GM19455 (cell line): ENCODE results near the gene GSTK1.
"Not testable (repeated sequence)": the region's sequence is repeated elsewhere in the genome, so short reads cannot be mapped to it uniquely, and the experiment has no call there.

ENCODE experiments used
- ATAC-seq: cut with Tn5 transposase; IDR thresholded peaks from one replicate; pipeline ENCODE4 v1.9.1; 2021; ENCODE audit not compliant: unreplicated experiment

GSTK1 gene

DNA sequence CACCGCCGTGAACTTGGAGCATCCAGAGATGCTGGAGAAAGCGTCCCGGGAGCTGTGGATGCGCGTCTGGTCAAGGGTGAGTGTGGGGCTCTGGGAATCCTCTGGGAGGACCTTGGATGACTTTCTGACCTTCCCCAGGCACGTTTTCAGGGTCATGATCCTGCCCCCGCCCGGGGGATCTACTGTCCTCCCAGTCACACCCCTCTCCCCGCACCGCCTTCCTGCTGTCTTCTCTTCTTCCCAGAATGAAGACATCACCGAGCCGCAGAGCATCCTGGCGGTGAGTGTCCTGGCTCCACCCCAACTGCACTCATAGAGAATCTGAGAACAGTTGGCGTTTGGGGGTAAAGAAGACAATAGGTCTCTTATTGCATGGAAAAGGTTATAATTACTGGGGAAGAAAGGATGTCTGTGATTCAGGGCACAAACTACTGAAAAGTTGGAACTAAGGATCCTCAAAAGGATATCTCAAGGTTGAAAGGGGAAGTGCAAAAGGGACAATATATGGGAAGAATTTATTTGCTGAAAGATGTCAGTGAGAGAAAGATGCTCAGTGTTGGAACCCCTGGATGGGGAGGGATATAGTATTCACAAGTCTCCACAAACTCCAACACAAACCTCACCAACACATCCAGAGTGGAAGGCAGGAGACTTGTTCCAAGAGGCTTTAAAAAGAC is 1.9 kb downstream of the GSTK1 start:
- ATAC-seq, result no peak

- no peak for ATAC-seq
Observed at GRCh38 chr7:143269251-143269650, 6.0 kb downstream of the GSTK1 start.

DNA sequence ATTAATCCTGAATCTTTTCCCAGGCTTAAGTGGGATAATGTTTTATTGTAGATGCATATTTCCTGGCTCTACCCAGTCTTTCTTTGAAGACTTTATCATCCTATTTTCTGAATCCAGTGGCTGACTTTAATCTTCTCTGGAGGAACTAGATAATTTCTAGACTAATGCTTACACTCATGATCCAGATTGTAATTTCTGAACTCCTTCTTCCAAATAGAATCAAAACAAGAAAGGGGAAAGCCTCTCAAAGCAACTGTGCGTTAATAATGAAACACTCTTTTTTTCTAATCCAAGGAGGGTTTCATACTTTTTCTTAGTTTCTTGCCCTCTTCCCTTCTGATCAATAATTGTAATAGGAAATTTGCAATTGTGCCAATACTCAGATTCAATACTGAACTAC is 8.0 kb downstream of the GSTK1 start:
- no peak for ATAC-seq

DNA sequence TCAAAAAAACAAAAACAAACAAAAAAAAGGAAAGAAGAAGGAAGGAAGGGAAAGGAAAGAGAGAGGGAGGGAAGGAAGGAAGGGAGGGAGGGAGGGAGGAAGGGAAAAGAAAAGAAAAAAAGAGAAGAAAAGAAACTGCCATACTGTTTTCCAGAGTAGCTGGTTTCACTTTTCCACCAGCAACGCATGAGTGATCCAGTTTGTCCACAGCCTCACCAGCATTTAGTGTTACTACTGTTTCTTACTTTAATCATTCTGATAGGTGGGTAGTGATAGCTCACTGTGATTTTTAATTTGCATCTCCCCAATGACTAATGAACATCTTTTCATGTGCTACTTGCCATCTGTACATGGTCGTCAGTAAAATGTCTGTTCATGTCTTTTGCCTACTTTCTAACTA is 9.6 kb downstream of the GSTK1 start:
- ATAC-seq, result no peak

DNA sequence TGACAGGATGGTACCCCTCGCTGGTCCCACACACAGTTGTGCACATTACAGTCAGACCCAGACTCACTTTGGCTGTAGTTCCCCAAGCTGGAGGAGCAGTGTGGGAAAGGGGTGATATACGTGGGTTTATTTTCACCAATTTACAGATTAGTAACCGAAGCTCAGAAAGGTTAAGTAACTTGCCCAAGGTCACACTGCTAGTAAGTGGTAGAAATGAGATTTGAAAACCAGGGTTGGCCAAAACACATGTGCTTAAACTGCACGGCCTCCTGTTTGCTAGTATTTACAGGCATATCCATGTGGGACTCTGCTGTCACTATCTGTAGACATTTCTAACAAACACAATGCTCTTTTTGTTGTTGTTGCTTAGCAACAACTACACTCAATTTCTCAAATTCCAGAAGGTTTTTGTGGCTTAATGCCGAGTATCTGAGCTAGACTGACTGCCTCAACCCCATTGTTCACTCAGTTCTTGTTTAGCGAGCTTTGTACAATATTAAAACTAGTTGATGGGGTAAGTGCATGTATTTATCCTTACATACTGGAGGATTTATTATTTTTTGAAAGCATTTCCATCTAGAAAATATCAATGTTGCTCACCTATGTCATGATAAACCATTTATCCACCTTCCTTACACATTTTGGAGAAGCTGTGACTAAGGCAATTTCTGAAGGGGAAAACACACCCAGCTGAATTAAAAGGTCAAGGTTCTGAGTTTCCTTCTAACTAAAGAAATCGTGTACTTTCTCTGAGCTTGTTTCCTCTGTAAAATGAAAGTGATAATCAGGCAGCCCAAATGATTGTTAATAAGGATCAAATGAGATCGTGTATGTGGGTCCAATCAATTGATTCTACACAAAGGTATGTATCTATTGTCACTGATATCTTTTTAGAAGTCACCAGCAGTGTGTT is 16.2 kb downstream of the GSTK1 start:
- no peak for ATAC-seq

GRCh38 chr7:143280160-143280559 is 16.9 kb downstream of the GSTK1 start:
- ATAC-seq, result no peak

GRCh38 chr7:143280566-143280965 is 17.3 kb downstream of the GSTK1 start:
- ATAC-seq, result no peak

DNA sequence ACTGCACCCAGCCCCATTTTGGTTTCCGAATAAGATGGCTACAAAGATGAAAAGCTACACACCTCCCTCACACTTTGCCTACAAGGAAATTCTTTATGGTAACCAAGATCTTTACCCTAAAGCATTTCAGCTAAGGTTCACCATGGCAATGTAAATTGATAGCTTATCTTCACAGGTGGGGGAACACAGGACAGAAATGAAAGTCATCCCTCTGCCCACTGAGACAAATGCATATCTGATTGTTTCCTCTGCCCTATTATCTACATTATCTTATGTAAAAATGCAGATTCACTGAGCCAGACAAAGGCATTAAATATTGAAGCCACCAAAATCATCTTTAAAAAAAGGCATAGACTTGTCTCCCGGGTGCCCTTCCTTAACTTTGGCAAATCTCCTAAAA is 18.3 kb downstream of the GSTK1 start:
- no peak for ATAC-seq

DNA sequence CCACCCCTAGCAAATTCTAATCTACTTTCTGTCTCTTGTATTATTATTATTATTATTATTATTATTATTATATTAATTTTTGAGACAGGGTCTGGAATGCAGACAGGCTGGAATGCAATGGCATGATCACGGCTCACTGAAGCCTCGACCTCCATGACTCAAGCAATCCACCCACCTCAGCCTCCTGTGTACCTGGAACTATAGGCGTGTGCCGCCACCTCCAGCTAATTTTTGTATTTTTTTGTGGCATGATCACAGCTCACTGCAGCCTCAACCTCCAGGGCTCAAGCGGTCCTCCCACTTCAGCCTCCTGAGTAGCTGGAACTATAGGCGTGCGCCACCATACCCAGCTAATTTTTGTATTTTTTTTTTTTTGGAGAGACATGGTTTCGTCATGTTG is 18.9 kb downstream of the GSTK1 start:
- no peak for ATAC-seq

DNA sequence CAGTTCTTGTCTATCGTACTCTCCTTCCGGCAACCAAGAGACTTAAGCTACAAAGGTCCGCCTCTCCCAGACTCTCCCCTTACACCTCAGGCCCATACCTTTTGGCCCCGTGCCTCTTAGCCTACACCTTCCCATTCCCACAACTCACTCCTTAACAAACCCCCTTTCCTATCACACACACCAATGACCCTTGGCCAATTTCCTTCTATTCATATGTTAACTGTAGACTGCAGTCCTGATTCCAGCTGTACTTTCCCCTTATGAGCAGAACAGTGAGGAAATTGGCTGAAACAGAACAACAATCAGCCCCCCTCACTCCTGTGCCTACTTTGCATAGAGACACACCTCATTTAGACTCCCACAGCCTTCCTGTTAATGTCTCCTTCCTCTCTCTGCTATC is 20.1 kb downstream of the GSTK1 start:
- ATAC-seq, result no peak

DNA sequence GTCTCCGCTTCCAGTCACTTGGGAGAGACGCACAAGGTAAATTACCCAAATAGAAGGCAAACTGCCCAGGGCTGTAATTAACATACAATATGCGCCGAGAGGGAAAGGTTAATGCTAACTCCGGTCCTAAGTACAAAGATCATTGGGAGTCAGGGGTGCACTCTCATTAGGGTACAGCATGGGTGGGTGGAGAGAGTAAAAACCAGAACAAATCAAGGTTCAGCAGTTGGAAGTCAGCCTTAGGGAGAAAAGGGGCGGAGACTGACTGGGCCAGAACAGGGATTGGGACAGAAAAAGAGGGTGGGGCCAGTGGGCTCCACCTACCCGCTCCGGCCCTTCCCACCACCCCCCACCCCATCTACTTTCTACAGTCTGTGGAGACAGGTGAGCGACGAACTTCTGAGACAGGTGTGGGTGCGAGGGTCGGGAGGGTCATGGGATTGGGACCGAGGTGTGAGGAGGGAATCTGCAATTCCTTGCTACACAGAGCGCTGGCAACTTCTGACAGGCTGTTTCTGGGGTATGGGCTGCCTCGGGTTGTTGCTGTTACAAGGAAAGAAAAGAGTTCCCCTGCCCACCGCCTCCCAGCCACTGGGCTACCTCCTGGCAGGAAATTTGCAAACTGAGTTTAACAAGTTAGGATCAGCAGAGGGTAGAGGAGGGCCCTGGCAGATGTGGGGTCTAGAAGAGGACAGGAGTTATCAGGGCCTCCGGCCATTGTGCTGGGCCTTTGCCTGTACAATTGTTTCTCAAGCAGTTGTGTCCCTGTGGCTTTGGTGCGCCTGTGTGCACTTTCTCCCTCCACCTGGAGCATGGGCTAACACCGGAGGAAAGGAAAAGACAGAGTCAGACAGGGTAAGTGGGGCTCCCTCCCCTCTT is 21.6 kb downstream of the GSTK1 start, which contains the start of gene TMEM139:
TSS of gene TMEM139 (plus strand) at position 368 of the 879 bp plus-strand sequence. CDS start 1,000 bp downstream, outside the sequence.
- ATAC-seq, result no peak

DNA sequence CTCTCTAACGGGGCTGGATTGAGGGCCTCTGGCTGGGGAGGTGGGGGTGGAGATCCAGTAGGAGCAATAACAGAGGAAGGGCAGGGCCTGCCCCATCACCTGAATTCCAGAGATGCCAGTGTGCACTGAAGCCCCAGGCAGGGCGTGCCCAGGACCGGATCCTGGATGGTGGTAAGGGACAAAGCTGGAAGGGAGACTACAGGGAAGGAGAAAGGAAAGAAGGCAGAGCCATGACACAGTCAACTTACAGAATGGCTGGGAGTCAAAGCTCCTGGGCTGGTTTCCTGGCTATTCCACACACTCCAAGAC is 22.2 kb downstream of the GSTK1 start:
- ATAC-seq, result no peak

DNA sequence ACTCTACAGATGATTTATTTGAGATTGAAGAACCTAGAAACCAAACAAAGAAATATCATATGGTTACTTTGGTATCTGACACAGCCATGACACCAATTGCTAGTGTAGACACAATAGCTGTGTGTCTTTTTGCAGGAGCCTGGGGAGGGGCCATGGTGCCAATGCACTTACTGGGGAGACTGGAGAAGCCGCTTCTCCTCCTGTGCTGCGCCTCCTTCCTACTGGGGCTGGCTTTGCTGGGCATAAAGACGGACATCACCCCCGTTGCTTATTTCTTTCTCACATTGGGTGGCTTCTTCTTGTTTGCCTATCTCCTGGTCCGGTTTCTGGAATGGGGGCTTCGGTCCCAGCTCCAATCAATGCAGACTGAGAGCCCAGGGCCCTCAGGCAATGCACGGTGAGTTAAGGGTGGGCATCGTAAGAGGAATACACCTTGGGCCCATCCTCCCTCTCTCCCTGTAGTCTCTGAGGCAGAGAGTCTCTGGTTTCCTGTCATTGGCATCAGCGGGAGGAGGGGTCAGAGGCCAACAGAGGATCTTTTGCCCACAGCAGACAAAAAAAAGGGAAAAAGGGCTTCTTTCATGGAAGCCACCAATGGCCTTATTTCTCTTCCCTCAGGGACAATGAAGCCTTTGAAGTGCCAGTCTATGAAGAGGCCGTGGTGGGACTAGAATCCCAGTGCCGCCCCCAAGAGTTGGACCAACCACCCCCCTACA is 22.7 kb downstream of the GSTK1 start:
- ATAC-seq, result no peak

DNA sequence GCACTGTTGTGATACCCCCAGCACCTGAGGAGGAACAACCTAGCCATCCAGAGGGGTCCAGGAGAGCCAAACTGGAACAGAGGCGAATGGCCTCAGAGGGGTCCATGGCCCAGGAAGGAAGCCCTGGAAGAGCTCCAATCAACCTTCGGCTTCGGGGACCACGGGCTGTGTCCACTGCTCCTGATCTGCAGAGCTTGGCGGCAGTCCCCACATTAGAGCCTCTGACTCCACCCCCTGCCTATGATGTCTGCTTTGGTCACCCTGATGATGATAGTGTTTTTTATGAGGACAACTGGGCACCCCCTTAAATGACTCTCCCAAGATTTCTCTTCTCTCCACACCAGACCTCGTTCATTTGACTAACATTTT is 23.3 kb downstream of the GSTK1 start:
- no peak for ATAC-seq

GRCh38 chr7:143287339-143287934 is 24.2 kb downstream of the GSTK1 start:
- no peak for ATAC-seq

DNA sequence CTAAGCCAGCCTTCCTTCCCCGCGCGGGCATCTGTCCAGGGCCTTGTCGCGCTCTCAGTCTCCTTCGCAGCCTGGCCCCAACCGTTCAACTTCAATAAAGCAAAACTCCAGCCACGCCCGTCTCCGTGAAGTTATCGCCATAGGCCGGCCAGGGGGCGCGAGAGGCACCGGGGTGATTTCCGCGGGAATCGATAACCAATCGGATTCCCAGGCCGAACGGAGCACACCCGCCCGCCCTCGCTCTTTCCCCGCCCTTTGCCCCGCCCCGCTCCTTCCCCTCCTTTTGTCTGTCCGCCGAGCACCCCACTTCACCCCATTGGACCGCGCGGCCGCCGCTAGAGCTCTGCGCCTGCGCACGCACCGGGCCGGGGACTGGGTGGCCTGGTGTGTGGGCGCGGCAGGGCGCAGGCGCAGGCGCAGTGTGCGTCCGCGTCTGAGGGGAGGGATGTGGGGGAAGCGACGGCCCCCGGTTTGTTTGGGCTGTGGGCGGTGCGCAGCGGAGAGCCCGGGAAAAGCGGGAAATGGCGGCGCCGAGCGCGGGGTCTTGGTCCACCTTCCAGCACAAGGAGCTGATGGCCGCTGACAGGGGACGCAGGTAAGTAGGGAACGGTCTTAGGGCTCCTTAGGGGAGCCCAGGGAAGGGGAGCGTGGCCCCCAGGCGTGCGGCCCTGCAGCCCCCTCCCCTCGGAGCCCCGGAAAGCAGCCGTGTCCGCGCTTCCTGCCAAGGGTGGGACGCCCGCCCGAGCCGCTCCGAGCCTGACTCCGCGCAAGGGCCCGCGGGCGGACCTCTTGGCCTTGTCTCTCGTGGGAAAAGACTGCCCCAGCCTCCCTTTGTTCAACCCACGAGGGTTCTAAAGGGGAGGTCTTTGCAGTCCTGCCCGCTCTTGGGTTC is 24.9 kb downstream of the GSTK1 start, which contains the start of gene CASP2:
TSS of gene CASP2 (plus strand) at position 417 of the 892 bp plus-strand sequence. CDS start at position 522, 105 bp downstream.
- peak; percentile 87 for ATAC-seq

DNA sequence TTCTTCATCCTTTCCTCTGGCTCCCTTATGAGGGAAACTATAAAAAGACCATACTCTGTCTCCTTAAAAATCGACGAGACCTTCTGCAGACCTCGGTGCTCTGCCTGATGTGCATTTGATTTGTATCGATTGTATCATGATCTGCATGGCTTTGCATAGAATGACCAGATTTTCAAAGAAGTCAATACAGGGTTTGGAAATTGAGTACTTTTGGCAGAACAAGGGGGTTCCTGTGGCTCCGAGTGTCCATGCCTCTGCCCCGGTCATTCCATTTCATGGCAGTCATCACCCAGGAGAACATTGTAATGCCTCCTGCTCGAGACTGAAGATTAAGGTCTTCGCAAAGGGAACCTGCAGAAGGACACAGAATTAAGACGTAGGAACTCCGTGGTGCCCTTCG is 25.6 kb downstream of the GSTK1 start:
- ATAC-seq, result no peak

DNA sequence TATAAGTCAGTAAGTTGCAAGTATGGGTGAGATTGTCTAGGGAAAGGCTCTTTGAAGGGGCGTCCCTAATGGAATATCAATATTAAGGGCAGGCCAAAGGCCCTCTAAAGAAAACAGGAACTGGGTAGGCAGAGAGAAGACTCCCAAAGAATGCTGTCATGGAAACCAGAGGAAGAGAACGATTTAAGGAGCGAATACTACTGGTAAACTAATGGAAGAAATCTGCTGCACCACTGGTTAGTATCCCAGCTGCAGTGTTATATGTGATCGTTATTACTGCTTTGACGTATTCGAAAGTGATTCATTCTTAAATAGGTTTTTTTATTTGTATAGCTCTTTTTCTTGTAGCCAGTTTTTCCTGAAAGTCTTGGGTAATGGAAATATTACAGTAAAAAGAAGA is 26.2 kb downstream of the GSTK1 start:
- ATAC-seq, result no peak

- not testable (repeated sequence) for ATAC-seq
Observed at GRCh38 chr7:143289888-143290287, 26.6 kb downstream of the GSTK1 start.
